GM12878 (cell line): ENCODE data around the gene TAAR8. TPM values are rescaled to one million over a fixed set of nuclear protein-coding genes. Genes with fewer than 3 reads are reported as not detected.
A peak's percentile ranks its signal among the peaks of the same experiment; 100 is the strongest.

ENCODE experiments used
- BACH1 ChIP-seq: fragments of 450-650 bp; IDR thresholded peaks from 2 replicates; pipeline ENCODE4 v1.6.1; 2017; ENCODE audit warnings: mild to moderate bottlenecking, borderline replicate concordance
- BCL11A ChIP-seq: IDR thresholded peaks from 2 replicates; pipeline ENCODE4 v1.6.1; 2011; ENCODE audit warnings: low read depth, low read length
- BHLHE40 ChIP-seq, 2 experiments: fragments of 450-650 bp in 1 of 2; IDR thresholded peaks; 2 replicates each; pipeline ENCODE4 v1.6.1; 2011 to 2017; ENCODE audit warnings: low read depth in 2 of 2, borderline replicate concordance in 1 of 2, improper control_type of control experiment in 1 of 2, low read length in 1 of 2, mild to moderate bottlenecking in 1 of 2
- CREB1 ChIP-seq: IDR thresholded peaks from 2 replicates; pipeline ENCODE4 v1.6.1; 2012; ENCODE audit warnings: low read depth, mild to moderate bottlenecking, inconsistent platforms
- CREM ChIP-seq: IDR thresholded peaks from 2 replicates; pipeline ENCODE4 v1.6.1; 2014; ENCODE audit warnings: antibody characterized with exemption, low read depth
- DPF2 ChIP-seq: fragments of 450-650 bp; IDR thresholded peaks from 2 replicates; pipeline ENCODE4 v1.6.1; 2017; ENCODE audit warnings: mild to moderate bottlenecking
- ETV6 ChIP-seq, 2 experiments: fragments of 450-650 bp in 1 of 2; IDR thresholded peaks in 1 of 2; conservative IDR thresholded peaks in 1 of 2; 2 replicates each; pipeline ENCODE4 v1.6.1; 2014; ENCODE audit warnings: antibody characterized with exemption in 1 of 2, borderline replicate concordance in 1 of 2, low read depth in 1 of 2, mild to moderate bottlenecking in 1 of 2, moderate library complexity in 1 of 2
- HDAC6 ChIP-seq: fragments of 200-600 bp; sonication (generic); IDR thresholded peaks from one replicate; pipeline ENCODE4 v1.8.0; 2017; ENCODE audit warnings: antibody characterized with exemption; ENCODE audit not compliant: unreplicated experiment
- IKZF1 ChIP-seq: fragments of 450-650 bp; conservative IDR thresholded peaks from 2 replicates; pipeline ENCODE4 v1.6.1; 2017; ENCODE audit warnings: antibody characterized with exemption, mild to moderate bottlenecking
- IRF3 ChIP-seq: fragments of 450-650 bp; IDR thresholded peaks from 2 replicates; pipeline ENCODE4 v1.6.1; 2014; ENCODE audit warnings: mild to moderate bottlenecking
- KDM1A ChIP-seq: fragments of 200-600 bp; sonication (generic); IDR thresholded peaks from 2 replicates; pipeline ENCODE4 v1.6.1; 2016; ENCODE audit warnings: borderline replicate concordance
- MEF2A ChIP-seq: IDR thresholded peaks from 2 replicates; pipeline ENCODE4 v1.6.1; 2011; ENCODE audit warnings: low read depth, mild to moderate bottlenecking, low read length, moderate library complexity; ENCODE audit not compliant: insufficient read depth
- NFIC ChIP-seq: IDR thresholded peaks from 2 replicates; pipeline ENCODE4 v1.6.1; 2012; ENCODE audit warnings: low read depth, mild to moderate bottlenecking, inconsistent platforms, low read length, moderate library complexity
- NKRF ChIP-seq: fragments of 450-650 bp; conservative IDR thresholded peaks from 2 replicates; pipeline ENCODE4 v1.6.1; 2017; ENCODE audit warnings: mild to moderate bottlenecking, moderate library complexity
- NR2F1 ChIP-seq: fragments of 450-650 bp; conservative IDR thresholded peaks from 2 replicates; pipeline ENCODE4 v1.6.1; 2017; ENCODE audit warnings: mild to moderate bottlenecking
- PAX5 ChIP-seq: IDR thresholded peaks from 2 replicates; pipeline ENCODE4 v1.6.1; 2011; ENCODE audit warnings: low read depth, low read length, borderline replicate concordance
- POLR2AphosphoS5 ChIP-seq: IDR thresholded peaks from 2 replicates; pipeline ENCODE4 v1.6.1; 2011; ENCODE audit warnings: mild to moderate bottlenecking, low read length, inconsistent platforms
- RB1 ChIP-seq: fragments of 450-650 bp; formaldehyde crosslinking; IDR thresholded peaks from 2 replicates; pipeline ENCODE4 v1.6.1; 2017; ENCODE audit warnings: mild to moderate bottlenecking, borderline replicate concordance
- RELB ChIP-seq: fragments of 450-650 bp; IDR thresholded peaks from 2 replicates; pipeline ENCODE4 v1.6.1; 2017; ENCODE audit warnings: low read depth, mild to moderate bottlenecking, moderate library complexity
- SIN3A ChIP-seq: IDR thresholded peaks from 2 replicates; pipeline ENCODE4 v1.6.1; 2012; ENCODE audit warnings: low read depth, low read length, improper control_type of control experiment
- SMARCA5 ChIP-seq: fragments of 450-650 bp; IDR thresholded peaks from 2 replicates; pipeline ENCODE4 v1.6.1; 2017; ENCODE audit warnings: mild to moderate bottlenecking
- SREBF2 ChIP-seq: IDR thresholded peaks from 2 replicates; pipeline ENCODE4 v1.6.1; 2012; ENCODE audit warnings: mild to moderate bottlenecking, low read length
- STAT1 ChIP-seq: fragments of 450-650 bp; conservative IDR thresholded peaks from 2 replicates; pipeline ENCODE4 v1.6.1; 2014; ENCODE audit warnings: antibody characterized with exemption, mild to moderate bottlenecking
- STAT3 ChIP-seq: IDR thresholded peaks from 2 replicates; pipeline ENCODE4 v1.6.1; 2011; ENCODE audit warnings: low read depth, low read length, improper control_type of control experiment
- ZNF24 ChIP-seq: fragments of 450-650 bp; IDR thresholded peaks from 2 replicates; pipeline ENCODE4 v1.6.1; 2017; ENCODE audit warnings: antibody characterized with exemption, mild to moderate bottlenecking
- ZSCAN29 ChIP-seq: fragments of 450-650 bp; IDR thresholded peaks from 2 replicates; pipeline ENCODE4 v1.6.1; 2017; ENCODE audit warnings: mild to moderate bottlenecking, moderate library complexity
- ZZZ3 ChIP-seq: IDR thresholded peaks from 2 replicates; pipeline ENCODE4 v1.6.1; 2011; ENCODE audit warnings: low read depth; ENCODE audit not compliant: control insufficient read depth, insufficient read length
- polyA plus RNA-seq, 11 experiments: library from polyadenylated mRNA; depleted of rRNA in 4 of 11; unstranded in 6 of 11; stranded (reverse) in 5 of 11; fragments of >200 nt; fragmentation: Nextera tagmentation in 4 of 11; fragmentation: Illumina TruSeq in 1 of 11; extraction: Ambion mirVana in 4 of 11; extraction: Trizol in 1 of 11; gene quantifications; 1 replicate in 1 of 11; 2 replicates in 10 of 11; pipeline versions ENCODE4 v1.2.1 to v1.2.3, GENCODE V29; 2011 to 2016; ENCODE audit warnings: inconsistent platforms in 2 of 11, missing spikeins in 2 of 11, low read depth in 1 of 11
- total RNA-seq, 4 experiments: library from RNA; depleted of rRNA in 3 of 4; stranded (reverse); fragments of >200 nt in 3 of 4; fragmentation: Illumina TruSeq in 1 of 4; extraction: Trizol in 1 of 4; gene quantifications; 2 replicates each; pipeline versions ENCODE4 v1.2.1 to v1.2.3, GENCODE V29; 2013 to 2021

Gene TAAR8
- total and polyA plus RNA-seq, 10 of the 15 experiments (the other 5 are each of a cell fraction or from before 2014, with no cell fraction given), result not detected

- TF ChIP-seq RELB (no peak), SIN3A (peak; percentile 73; the same call in 1 of the 2 replicates), MEF2A (no peak), ZNF24 (0 out of 2 replicates have a peak, but pooled peaks have one; percentile 30), IKZF1 (peak; percentile 98), DPF2 (peak; percentile 97; the same call in 1 of the 2 replicates), HDAC6 (peak; percentile 90), NR2F1 (peak; percentile 89), SREBF2 (no peak), STAT1 (0 out of 2 replicates have a peak, but pooled peaks have one; percentile 8), POLR2AphosphoS5 (peak; percentile 73), CREM (no peak; the same call in 1 of the 2 replicates), ETV6 (conservative IDR thresholded peaks at IDR 0.05 in 1 of 2, IDR thresholded peaks at IDR 0.05 in 1 of 2; ENCODE audit: borderline replicate concordance in 1 of 2, low read depth in 1 of 2) (no peak), NFIC (no peak), STAT3 (no peak), NKRF (peak; percentile 94), CREB1 (0 out of 2 replicates have a peak, but pooled peaks have one; percentile 22), KDM1A (no peak), PAX5 (peak; percentile 66; the same call in 1 of the 2 replicates), RB1 (peak; percentile 69), BACH1 (peak; percentile 82; the same call in 1 of the 2 replicates), SMARCA5 (peak; percentile 82), ZZZ3 (no peak), BCL11A (0 out of 2 replicates have a peak, but pooled peaks have one; percentile 39), ZSCAN29 (no peak), IRF3 (0 out of 2 replicates have a peak, but pooled peaks have one; percentile 49), BHLHE40 (IDR thresholded peaks at IDR 0.05; ENCODE audit: borderline replicate concordance in 1 of 2, low read depth in 2 of 2, low read length in 1 of 2) (peak in 1 of 2 experiments; percentile 77; a peak in 3 of 4 replicates)
These were observed 39.5 kb upstream of the TAAR8 start, which contains the start of gene STX7 (continued) for GRCh38 chr6:132512638-132513632.
